PFSK-1 (cell line): Measurements from ENCODE around the gene GGA1.

Source experiments
- POLR2AphosphoS5 ChIP-seq: IDR thresholded peaks from 2 replicates; pipeline ENCODE4 v1.6.1; 2012; ENCODE audit warnings: low read depth, mild to moderate bottlenecking, control low read depth, low read length, moderate library complexity
- SIN3A ChIP-seq: IDR thresholded peaks from 2 replicates; pipeline ENCODE4 v1.6.1; 2012; ENCODE audit warnings: mild to moderate bottlenecking, low read length, moderate library complexity, borderline replicate concordance; ENCODE audit not compliant: insufficient read depth
- TF ChIP-seq, protein P1 (sequence below), 2 experiments: IDR thresholded peaks; 2 replicates each; pipeline versions ENCODE4 v1.6.1 to v1.8.0; 2011 to 2012; ENCODE audit warnings: low read depth in 2 of 2, low read length in 2 of 2, control low read depth in 1 of 2, inconsistent platforms in 1 of 2, mild to moderate bottlenecking in 1 of 2, moderate library complexity in 1 of 2; ENCODE audit not compliant: insufficient read depth in 1 of 2

DNA sequence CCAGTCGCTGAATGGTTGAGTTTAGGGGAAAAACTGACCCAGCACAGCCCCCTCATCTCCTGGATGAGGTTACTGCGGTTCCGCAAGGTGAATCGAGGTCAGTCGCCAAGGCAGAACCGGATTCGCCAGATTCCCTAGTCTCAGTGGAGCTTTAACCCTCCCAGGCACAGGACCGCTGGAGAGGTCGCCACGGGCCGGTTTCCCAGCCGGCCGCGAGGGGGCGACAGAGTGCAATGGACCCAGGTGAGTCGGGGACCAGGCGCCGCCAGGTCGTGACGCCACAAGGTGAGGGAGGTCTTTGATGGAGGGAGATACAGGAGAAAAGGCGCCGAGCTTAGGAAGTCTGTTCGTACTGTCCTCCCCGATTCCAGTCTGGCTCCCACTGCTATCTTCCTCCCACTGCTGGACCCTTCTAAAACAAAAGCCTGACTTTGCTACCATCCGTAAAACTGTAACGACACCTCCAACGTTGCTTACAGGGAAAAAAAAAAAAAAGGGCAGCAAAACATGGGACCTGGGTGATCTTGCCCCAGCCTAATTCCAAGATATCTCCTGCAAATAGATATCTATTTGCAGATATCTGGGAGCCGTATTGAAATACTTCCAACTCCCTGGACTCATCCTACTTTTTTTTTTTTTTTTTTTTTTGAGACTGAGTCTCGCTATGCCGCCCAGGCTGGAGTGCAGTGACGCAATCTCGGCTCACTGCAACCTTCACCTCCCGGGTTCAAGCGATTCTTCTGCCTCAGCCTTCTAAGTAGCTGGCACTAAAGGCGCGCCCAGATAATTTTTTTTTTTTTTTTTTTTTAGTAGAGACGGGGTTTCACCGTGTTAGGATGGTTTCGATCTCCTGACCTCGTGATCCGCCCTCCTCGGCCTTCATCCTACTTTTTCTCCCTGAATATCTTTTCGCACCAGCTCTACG is 1.4 kb upstream of the GGA1 start:
- TF ChIP-seq POLR2AphosphoS5 = no peak
- TF ChIP-seq, protein P1, sequence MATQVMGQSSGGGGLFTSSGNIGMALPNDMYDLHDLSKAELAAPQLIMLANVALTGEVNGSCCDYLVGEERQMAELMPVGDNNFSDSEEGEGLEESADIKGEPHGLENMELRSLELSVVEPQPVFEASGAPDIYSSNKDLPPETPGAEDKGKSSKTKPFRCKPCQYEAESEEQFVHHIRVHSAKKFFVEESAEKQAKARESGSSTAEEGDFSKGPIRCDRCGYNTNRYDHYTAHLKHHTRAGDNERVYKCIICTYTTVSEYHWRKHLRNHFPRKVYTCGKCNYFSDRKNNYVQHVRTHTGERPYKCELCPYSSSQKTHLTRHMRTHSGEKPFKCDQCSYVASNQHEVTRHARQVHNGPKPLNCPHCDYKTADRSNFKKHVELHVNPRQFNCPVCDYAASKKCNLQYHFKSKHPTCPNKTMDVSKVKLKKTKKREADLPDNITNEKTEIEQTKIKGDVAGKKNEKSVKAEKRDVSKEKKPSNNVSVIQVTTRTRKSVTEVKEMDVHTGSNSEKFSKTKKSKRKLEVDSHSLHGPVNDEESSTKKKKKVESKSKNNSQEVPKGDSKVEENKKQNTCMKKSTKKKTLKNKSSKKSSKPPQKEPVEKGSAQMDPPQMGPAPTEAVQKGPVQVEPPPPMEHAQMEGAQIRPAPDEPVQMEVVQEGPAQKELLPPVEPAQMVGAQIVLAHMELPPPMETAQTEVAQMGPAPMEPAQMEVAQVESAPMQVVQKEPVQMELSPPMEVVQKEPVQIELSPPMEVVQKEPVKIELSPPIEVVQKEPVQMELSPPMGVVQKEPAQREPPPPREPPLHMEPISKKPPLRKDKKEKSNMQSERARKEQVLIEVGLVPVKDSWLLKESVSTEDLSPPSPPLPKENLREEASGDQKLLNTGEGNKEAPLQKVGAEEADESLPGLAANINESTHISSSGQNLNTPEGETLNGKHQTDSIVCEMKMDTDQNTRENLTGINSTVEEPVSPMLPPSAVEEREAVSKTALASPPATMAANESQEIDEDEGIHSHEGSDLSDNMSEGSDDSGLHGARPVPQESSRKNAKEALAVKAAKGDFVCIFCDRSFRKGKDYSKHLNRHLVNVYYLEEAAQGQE (IDR thresholded peaks at IDR 0.05; ENCODE audit: insufficient read depth in 1 of 2, low read depth in 2 of 2, low read length in 2 of 2) = no peak
- TF ChIP-seq SIN3A = no peak
